C4-2B (cell line): ENCODE results near the gene GPANK1.

Experiments
- CTCF ChIP-seq: fragments of 450-650 bp; conservative IDR thresholded peaks from 2 replicates; pipeline ENCODE4 v1.5.1; 2017; ENCODE audit warnings: mild to moderate bottlenecking
- ZFX ChIP-seq: fragments of 450-650 bp; IDR thresholded peaks from 2 replicates; pipeline ENCODE4 v1.6.1; 2017

GRCh38 chr6:31707701-31708100 is 42.9 kb upstream of the GPANK1 start:
- TF ChIP-seq CTCF (no peak), ZFX (no peak)
